Activated CD4-positive, CD25-positive, alpha-beta regulatory T cell (primary cell): ENCODE measurements around the gene CD48.
A peak's percentile ranks its signal among the peaks of the same experiment; 100 is the strongest.
"Not testable (repeated sequence)": the region's sequence is repeated elsewhere in the genome, so short reads cannot be mapped to it uniquely, and the experiment has no call there.

Experiments
- DNase-seq, 4 experiments: peaks; one replicate each; lab custom pipeline; 2025; lab: John Stamatoyannopoulos, UW

Gene CD48

DNA sequence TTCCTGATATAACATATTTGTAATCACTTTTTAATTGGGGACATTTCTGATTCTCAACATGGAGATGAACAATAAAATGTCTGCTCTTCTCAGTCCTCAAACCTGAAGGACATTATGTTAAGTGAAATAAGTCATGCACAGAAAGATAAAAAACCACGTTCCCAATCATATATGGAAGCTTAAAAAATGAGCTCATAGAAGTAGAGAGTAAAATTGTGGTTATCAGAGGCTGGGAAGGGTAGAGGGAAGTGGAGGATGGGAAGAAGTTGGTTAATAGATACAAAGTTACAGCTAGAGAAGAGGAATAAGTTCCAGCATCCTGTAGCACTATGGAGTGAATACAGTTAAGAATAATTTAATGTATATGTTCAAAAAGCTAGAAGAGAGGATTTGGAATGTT lies 1.5 kb upstream of the CD48 start:
- no peak for DNase-seq

DNA sequence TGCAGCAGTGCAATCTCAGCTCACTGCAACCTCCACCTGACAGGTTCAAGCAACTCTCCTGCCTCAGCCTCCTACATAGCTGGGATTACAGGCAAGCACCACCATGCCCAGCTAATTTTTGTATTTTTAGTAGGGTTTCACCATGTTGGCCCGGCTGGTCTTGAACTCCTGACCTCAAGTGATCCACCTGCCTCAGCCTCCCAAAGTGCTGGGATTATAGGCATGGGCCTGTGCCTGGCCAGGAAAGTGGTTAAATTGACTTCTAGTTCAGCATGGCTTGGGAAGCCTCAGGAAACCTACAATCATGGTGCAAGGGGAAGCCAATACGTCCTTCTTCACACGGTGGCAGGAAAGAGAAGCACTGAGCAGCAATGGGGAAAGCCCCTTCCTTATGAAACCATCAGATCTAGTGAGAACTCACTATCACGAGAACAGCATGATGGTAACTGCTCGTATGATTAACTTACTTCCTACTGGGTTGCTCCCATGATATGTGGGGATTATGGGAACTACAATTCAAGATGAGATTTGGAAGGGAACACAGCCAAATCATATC lies 981 bp upstream of the CD48 start:
- not testable (repeated sequence) for DNase-seq

DNA sequence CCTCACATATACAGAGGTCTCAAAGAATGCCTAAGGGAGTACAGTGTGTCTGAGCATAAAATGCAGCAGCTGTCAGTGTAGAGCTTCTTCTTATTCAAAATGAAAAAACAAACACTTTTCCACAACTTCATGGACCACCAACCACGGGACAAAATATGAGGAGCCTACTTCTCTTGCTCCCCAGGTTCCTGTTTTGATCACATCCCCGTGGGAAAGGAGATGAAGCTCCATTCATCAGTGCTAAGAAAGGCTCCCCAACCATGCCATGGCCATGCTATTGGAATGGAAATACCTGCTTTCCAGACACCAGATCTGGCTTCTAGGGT lies 383 bp downstream of the CD48 start:
- DNase-seq: no peak

DNA sequence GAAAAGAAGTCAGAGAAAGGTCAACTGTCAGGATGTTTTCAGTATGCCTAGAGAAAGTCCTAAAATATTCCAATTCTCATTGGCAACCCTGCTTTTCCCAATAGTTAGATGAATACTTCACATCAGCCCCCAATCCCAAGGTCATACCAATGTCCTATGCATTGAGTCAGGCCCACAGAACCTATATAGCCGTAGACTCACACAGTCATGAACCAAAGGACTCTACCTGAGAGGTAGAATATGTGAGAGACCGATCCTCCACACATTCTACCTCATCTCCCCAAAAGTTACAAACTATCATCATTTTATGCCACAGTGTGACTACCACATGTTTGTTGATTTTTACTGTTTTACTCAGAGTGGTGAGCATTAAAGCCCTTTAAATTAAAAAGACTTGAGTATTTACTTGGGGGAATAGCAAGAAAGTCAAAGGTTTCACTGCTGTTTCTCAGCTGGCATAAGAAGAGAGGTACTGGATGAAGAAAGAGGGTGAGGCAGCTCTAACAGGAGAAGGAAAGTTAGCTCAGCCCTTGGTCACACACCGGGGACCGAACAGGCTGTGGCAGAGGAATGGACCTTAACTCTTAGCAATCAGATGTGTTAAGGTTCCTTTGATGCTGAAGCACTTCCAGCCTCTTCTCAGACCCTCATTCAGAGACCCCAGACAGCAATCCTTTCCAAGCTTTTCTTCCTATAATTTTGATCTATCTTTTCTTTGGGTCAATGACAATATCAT lies 937 bp downstream of the CD48 start:
- no peak for DNase-seq

DNA sequence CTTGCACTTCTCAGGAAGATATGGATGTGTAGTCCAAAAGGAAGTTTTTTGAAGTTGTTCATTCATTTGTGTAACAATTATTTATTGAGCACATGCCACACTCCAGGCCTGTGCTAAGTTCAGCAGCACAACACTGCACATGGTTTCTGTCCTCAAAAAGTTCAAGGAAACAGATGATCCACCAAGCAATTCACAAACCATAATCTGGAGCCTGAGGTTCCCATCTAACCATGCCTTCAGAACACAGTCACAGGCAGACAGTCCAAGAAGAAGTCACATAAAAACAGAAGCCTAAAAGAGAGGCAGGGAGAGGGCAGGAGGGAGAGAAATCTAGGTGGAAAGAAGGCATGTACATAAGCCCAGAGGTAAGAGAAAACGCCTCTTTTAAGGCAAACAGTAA lies 1.9 kb downstream of the CD48 start:
- no peak for DNase-seq

DNA sequence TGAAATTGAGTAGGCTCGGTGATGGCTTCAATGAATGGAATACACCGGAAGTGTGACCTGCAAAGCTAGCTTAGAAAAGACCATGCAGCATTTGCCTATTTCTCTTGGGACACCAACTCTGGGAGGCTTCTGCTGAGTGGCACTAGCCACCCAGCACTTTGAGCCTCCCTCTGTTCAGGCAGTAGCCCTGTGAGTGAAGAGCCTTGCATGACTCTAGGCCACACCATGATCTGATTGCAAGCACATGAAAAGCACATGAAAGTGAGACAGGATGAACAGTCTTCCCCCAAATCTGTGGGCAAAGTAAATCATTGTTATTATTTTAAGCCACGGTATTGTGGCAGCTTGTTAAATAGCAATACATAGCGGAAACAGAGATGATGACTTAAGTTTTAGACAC lies 2.8 kb downstream of the CD48 start:
- DNase-seq: no peak

DNA sequence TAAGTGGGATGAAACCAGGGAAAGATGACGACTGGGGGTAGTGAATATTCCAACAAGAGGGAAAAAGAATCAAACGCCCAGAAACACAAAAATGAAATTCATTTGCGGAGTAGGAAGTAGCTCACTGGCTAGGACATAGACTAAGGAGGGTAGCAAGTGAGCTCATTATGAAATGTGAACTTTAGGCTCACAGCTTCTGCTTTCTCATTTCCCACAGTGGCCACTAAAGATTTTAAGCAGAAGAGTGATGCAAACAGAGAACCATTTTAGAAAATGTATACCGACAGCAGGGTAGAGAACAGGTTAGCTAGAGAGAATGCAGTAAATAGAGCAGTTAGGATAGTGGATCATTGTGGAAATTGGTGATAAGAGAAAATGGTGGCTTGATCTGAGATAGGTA lies 3.5 kb downstream of the CD48 start:
- no peak for DNase-seq

DNA sequence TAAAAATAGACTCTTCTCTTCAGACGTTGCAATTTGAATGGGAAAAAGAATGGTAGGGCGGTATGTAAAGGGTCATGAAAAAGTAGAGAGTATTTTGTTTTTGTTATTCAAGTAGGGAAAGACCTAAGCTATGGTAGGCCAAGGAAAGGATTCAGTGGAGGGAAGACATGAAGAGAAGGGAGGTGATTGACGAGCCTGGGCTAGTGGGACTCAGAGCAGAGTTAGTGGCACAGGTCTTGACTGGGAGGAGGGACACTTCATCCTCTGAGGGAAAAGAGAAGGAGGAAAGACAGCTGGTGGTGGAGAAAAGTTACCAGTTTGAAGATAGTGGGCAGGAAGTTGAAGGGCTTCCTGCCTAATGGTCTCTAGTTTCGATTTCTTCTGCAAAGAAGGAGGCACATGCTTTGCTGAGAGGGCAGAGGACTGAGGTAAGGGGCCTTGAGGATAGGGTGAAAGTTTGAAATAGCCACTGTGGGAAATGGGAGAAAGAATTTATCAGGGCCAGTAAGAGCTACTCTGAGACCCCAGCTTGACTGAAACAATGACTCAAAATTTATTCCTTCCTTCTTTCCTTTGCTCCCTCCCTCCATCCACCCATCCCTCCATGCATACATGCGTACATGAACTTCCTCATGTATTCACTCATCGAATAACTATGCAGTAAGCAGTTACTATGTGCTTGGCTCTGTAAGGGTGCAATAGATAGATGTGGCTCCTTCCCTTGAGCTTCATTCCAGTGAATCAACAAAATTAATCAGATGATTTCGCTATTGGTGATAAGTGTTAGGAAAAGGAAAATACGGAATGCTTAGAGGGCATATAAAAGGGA lies 4.2 kb downstream of the CD48 start:
- DNase-seq: no peak

DNA sequence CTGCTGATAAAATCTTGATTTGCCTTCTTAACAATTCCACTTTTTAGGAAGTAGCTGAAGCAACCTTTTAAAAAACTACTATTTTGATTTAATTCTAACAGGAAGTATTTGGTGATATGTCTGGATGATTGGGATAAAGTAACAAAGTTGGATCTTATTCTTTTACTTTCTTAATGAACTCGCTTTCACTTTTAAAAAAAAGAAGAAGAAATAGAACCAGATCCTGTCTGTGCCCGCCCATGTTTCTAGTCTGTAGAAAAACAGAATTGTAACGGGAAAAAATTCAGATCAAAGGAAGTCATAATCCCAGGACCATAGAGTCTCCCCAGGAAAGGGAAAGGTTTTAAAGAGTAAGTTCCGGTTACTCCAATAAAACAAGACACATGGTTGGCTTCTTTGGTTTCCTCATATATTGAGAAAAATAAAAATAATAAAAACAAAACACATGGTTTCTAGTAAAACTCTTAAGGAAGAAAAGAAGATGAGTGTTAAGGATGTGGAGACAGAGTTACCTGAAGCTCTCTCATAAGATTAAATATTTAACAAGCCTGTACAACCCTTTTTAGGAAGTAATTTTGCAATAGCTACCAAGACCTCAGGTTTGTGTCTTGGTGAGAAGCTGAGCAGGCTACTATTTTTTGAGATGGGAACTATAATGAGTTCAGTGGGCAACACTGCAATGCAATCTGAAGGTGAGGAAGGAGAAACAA lies 4.9 kb downstream of the CD48 start:
- no peak for DNase-seq

DNA sequence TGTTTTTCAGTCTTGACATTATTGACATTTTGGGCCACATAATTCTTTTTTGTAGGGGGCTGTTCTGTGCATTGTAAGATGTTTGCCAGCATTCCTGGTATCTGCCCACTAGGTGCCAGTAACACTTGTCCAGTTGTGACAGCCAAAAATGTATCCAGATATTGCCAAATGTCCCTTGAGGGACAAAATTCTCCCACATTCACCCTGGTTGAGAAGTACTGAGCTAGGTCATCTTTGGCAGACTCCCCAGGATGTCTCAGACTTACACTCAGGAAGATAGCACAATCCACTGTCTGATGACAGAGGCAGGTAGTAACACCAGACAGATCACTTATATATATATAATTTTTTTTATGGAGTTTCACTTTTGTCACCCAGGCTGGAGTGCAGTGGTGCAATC lies 5.9 kb downstream of the CD48 start:
- DNase-seq: no peak

DNA sequence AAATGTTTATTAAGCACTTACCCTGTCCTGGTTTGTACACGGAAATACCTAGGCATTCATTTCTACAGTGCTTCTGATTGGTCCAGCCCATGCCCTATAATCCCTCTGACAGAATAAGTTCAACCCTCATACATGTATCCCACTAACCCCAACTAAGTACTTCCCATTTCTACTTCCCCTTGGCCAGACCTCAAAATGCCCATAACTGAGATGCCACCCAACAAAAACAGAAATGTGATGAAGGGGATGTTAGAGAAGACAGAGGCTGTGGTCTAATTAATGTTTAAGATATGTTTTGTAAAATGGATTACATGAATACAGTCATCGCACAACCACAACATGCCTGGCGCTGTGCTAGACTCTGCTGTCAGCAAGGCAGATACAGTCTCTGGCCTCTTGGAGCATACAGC lies 6.4 kb downstream of the CD48 start:
- not testable (repeated sequence) for DNase-seq

DNA sequence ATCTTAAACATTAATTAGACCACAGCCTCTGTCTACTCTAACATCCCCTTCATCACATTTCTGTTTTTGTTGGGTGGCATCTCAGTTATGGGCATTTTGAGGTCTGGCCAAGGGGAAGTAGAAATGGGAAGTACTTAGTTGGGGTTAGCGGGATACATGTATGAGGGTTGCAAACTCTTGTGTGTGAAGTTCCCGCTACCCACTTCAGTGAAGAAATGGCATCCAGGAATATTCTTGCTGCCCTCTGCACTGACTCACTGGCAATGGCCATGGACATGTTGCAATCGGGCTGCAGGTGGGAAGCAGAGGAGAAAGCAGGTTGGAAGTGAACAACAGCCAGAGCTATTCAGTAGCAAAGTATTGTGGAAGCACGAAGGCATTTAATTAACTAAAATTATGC lies 7.4 kb downstream of the CD48 start:
- no peak for DNase-seq

DNA sequence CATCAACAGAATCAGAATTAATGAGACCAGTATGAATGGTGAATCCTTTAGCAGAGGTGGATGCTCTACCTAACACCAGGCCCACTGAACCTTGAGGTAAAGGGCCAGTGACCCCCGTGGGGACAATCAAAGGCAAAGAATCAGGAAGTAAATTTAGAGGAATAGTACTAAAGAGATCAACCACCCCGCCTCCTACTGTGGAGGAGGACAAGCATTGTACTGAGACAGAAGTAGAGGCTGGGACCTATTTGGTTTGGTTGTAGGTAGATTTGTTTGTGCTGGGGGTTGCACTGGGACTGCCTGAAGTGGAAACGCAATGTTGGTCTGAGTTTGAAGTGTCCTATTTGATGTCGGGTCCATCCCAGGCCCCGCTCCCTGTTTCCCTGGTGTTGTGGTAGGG lies 9.5 kb downstream of the CD48 start:
- DNase-seq: no peak

DNA sequence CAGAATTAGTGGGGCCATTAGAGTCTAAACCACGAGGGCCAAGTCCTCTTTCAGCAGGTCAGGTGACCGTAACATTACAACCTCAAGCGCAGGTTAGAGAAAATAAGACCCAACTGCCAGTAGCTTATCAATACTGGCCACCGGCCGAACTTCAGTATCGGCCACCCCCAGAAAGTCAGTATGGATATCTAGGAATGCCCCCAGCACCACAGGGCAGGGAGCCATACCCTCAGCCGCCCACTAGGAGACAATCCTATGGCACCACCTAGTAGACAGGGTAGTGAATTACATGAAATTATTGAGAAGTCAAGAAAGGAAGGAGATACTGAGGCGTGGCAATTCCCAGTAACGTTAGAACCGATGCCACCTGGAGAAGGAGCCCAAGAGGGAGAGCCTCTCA lies 19.2 kb downstream of the CD48 start:
- not testable (repeated sequence) for DNase-seq

DNA sequence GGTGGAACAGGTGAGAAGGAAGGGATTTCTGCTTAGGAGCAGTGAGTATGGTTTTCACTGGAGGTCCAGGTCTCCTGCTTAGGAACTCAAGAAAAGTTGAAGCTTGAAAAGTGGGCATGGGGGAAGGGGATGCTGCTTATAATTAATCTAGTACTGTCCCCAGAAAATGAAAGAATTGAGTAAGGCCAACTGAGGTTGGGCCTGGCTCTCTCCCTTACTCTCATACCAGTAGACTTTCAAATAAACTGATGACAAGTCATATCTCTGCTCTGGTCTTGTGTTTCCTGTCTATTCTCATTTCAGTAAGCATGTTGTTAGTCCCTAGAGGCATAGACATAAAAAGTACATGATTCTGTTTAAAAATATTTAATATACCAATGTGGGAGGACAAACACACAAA lies 26.4 kb downstream of the CD48 start:
- no peak for DNase-seq

DNA sequence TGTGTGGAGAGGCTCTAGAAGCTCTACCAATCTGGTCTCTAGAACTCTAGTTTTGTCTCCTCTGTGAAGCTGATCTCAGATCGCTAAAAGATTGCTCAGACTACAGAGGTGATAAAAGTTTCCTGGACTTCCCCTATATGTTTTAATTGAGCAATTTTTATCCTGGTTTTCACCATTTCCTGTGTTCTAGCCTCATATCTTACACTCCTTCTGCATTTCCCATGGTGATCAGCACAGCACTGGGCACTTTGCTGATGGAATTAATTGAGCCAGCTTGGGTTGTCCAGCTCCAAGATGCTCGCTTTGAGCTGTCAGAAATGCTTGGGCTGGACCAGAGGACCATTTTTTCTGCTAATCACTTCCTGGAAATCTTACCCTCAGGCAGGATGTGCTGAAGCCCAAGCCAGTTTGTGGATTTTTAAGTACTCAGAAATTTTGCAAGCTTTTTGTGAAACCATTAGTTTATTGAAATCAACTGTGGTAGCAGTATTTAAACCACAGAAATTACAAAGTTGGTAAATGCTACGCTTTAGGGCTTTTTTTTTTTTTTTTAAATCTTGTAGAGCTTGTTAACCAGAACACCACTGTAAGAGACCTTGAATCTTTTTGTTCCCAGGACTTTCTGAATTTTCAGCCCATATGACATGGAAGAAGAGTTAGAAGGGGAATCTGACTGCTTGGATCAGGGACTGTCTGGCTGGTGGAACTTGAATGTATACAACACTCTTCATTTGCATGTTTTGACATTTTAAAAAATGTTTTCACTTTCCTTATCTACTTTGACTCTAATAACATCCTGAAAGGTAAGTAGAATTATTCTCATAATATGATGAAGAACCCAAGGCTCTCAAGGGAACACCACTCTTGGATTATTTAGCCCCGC lies 28.4 kb downstream of the CD48 start:
- no peak for DNase-seq

DNA sequence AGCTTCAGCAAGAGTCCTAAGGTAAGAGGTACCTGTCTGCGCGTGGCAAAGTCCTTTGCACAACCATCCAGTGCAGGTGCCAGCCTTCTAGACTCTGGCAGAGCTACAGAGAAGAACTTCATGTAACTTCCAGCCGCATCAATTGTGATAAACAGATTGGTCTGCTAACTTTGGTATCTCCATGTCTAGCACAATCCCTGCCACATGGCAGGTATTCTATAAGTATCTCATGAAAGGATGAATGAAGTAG lies 29.8 kb downstream of the CD48 start:
- no peak for DNase-seq

DNA sequence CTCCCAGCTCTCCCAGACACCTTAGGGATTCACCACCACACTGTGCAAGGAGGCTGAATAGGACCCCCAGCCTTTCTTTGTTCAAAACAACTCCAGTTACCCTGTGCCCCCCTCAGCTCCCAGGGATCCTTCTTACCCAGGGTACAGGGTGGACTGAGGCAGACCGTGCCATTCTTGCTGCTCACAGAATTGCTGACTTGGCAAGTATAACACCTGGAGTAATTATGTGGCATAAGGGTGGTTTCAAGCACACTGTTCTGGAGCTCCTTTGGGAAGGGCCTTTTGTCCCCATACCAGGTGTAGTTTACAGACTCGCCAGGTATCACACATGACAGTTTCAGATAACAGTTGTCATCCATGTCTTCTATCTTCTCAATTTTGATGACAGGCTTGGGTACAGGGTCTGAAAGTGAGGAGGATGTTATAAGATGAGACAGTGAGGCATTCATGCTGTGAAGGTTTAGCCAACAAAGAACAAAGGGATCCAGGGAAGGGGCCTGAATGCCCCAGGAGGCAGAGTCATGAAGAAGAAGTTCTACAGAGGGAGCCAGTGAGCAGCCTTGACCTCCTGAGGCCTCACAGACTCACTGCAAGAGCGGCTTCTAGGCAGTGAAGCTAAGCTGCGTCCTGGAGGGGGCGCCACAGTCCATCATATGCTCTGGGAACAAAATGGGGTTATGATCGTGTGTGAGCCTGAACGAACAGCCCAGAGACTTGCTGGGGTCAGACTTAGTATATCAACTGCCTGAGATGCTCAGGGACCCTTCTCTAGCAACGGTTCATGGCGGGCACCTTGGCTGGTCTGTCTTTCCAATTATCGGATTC lies 30.3 kb downstream of the CD48 start:
- peak; percentile 57 to 83 (median 72) for DNase-seq

DNA sequence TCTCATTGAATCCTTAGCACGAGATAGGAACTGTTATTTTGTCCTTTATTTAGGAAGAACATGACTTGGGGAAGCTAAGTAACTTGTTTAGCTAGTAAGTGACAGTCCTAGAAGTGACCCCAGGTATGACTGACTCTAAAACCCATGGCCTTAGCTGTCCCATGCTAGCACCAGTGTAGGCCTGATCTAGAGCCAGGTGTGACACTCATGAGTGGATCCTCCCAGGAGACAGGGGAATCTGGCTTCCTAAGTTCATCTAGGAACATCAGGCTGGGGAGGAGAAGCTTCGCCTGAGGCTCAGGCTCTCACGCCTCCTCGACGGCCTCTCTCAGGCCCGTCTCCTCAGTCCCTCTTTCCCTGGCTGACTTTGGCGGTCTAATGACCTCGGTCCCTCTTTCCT lies 31.2 kb downstream of the CD48 start:
- DNase-seq: no peak

DNA sequence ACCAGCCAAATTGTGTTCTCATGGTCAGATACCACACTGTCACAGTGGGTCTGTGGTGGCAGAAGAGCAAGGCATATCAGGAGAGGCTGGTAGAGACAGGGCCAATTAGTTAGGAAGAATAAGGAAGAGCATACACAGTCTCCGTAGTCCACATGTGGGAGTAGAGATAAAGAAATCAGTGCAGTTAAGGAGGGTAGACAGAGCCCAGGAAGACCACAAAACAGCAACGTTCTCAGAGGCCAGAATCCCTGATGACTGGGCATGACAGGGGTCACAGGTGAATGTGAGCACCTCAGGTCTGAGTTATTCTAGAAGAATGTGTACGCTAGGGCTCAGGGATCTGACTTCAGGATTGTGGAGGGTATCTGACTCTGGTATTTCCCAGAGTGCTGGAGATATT lies 31.7 kb downstream of the CD48 start:
- no peak for DNase-seq
